Smooth muscle cell (in vitro differentiated cells): ENCODE measurements around the gene CRISP3. TPM values are rescaled to one million over a fixed set of nuclear protein-coding genes. Genes with fewer than 3 reads are reported as not detected.

ENCODE experiments used
- DNase-seq: peaks from one replicate; lab custom pipeline; 2025; ENCODE audit not compliant: unreplicated experiment; lab: John Stamatoyannopoulos, UW
- H2AFZ ChIP-seq: fragments of 200-600 bp; sonication (generic); 2 replicates; pipeline ENCODE4 v1.6.0; 2016; ENCODE audit warnings: antibody characterized with exemption, low read depth, mild to moderate bottlenecking
- H3F3A ChIP-seq: fragments of 200-600 bp; sonication (generic); 2 replicates; pipeline ENCODE4 v1.6.0; 2017; ENCODE audit warnings: antibody characterized with exemption, low read depth
- H3K27ac ChIP-seq: fragments of 200-600 bp; sonication (generic); 2 replicates; pipeline ENCODE4 v1.5.1; 2016; ENCODE audit warnings: low read depth, mild to moderate bottlenecking
- H3K27me3 ChIP-seq: fragments of 200-600 bp; sonication (generic); 2 replicates; pipeline ENCODE4 v1.6.1; 2016; ENCODE audit warnings: low read depth, mild to moderate bottlenecking
- H3K36me3 ChIP-seq: fragments of 200-600 bp; sonication (generic); 2 replicates; pipeline ENCODE4 v1.5.1; 2016; ENCODE audit warnings: low read depth
- H3K4me1 ChIP-seq: fragments of 200-600 bp; sonication (generic); 2 replicates; pipeline ENCODE4 v1.5.1; 2016; ENCODE audit warnings: low read depth
- H3K4me2 ChIP-seq: fragments of 200-600 bp; sonication (generic); 2 replicates; pipeline ENCODE4 v1.6.0; 2016; ENCODE audit warnings: mild to moderate bottlenecking
- H3K4me3 ChIP-seq: fragments of 200-600 bp; sonication (generic); 2 replicates; pipeline ENCODE4 v1.5.1; 2016; ENCODE audit warnings: mild to moderate bottlenecking
- H3K79me2 ChIP-seq: fragments of 200-600 bp; sonication (generic); 2 replicates; pipeline ENCODE4 v1.6.0; 2016; ENCODE audit warnings: low read depth, mild to moderate bottlenecking
- H3K9ac ChIP-seq: fragments of 200-600 bp; sonication (generic); 2 replicates; pipeline ENCODE4 v1.6.0; 2016; ENCODE audit warnings: low read depth
- H3K9me3 ChIP-seq: fragments of 200-600 bp; sonication (generic); replicated peaks from 2 replicates; pipeline ENCODE4 v1.5.1; 2016; ENCODE audit warnings: low read depth
- H4K20me1 ChIP-seq: fragments of 200-600 bp; sonication (generic); 2 replicates; pipeline ENCODE4 v1.6.0; 2016; ENCODE audit warnings: low read depth
- WGBS: methylation state at CpG from one replicate; pipeline ENCODE4 v1.1.7; 2016; ENCODE audit warnings: low lambda C conversion rate; 5-methylcytosine and 5-hydroxymethylcytosine counted together
- polyA plus RNA-seq: library from polyadenylated mRNA; unstranded; fragments of >200 nt; fragmentation: Nextera tagmentation; extraction: Ambion mirVana; gene quantifications from 2 replicates; pipeline ENCODE4 v1.2.1, GENCODE V29; 2016
- total RNA-seq: library from RNA; depleted of rRNA; stranded (reverse); fragments of >200 nt; gene quantifications from 2 replicates; pipeline ENCODE4 v1.2.3, GENCODE V29; 2014
- TF ChIP-seq, protein P1 (sequence below): fragments of 200-600 bp; sonication (generic); IDR thresholded peaks from 2 replicates; pipeline ENCODE4 v1.5.1; 2017; ENCODE audit warnings: borderline replicate concordance, mild to moderate bottlenecking, antibody characterized with exemption; ENCODE audit not compliant: insufficient read depth, poor library complexity, severe bottlenecking

Gene CRISP3
- total and polyA plus RNA-seq, 2 experiments from 2014 or later: 4.3 TPM; not detected in 1

DNA sequence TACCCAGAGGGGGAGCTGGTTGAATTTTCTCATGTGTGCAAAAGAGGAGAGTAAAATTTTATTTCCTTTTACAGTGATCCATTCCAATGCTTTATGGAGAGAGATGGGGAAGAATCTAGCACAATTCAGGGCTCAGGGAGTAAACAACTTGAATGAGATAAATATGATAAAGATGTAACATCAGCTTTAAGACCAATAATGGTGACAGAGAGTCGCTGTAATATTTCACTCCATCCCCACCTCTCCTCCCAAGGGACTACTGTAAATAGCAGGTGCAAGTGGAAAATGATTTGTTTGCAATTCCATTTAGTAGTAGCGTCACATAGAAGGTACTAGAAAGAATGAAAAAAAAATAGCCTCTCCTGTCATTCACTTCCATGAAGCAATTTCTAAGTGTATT, 4.8 kb downstream of the CRISP3 start:
- no peak overlapping the region for H3K9ac ChIP-seq
- no peaks in the 10 kb centered on the region for H3K79me2 ChIP-seq
- no peaks in the 10 kb centered on the region for H3F3A ChIP-seq
- no peaks in the 10 kb centered on the region for H3K4me1 ChIP-seq
- H3K9me3 ChIP-seq: no peaks in the 10 kb centered on the region
- no peaks in the 10 kb centered on the region for H3K27me3 ChIP-seq
- H3K4me2 ChIP-seq: no peak overlapping the region
- no peak overlapping the region for H3K4me3 ChIP-seq
- no peak for DNase-seq
- TF ChIP-seq, protein P1, sequence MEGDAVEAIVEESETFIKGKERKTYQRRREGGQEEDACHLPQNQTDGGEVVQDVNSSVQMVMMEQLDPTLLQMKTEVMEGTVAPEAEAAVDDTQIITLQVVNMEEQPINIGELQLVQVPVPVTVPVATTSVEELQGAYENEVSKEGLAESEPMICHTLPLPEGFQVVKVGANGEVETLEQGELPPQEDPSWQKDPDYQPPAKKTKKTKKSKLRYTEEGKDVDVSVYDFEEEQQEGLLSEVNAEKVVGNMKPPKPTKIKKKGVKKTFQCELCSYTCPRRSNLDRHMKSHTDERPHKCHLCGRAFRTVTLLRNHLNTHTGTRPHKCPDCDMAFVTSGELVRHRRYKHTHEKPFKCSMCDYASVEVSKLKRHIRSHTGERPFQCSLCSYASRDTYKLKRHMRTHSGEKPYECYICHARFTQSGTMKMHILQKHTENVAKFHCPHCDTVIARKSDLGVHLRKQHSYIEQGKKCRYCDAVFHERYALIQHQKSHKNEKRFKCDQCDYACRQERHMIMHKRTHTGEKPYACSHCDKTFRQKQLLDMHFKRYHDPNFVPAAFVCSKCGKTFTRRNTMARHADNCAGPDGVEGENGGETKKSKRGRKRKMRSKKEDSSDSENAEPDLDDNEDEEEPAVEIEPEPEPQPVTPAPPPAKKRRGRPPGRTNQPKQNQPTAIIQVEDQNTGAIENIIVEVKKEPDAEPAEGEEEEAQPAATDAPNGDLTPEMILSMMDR: no peak
- no peak overlapping the region for H2AFZ ChIP-seq
- H4K20me1 ChIP-seq: no peaks in the 10 kb centered on the region
- 88% methylated on average over 2 of the region's 2 CpGs for WGBS
- no peaks in the 10 kb centered on the region for H3K36me3 ChIP-seq
- H3K27ac ChIP-seq: no peak overlapping the region

GRCh38 chr6:49736017-49736508, 8.1 kb downstream of the CRISP3 start:
- no peak overlapping the region for H2AFZ ChIP-seq
- H3K36me3 ChIP-seq: no peaks in the 10 kb centered on the region
- no peaks in the 10 kb centered on the region for H4K20me1 ChIP-seq
- H3F3A ChIP-seq: no peaks in the 10 kb centered on the region
- 66% methylated on average over 4 of the region's 4 CpGs for WGBS
- no peak overlapping the region for H3K4me2 ChIP-seq
- H3K27me3 ChIP-seq: no peaks in the 10 kb centered on the region
- no peaks in the 10 kb centered on the region for H3K4me1 ChIP-seq
- DNase-seq: no peak
- no peaks in the 10 kb centered on the region for H3K9me3 ChIP-seq
- H3K4me3 ChIP-seq: no peak overlapping the region
- no peaks in the 10 kb centered on the region for H3K79me2 ChIP-seq
- H3K27ac ChIP-seq: no peak overlapping the region
- TF ChIP-seq, protein P1: no peak
- no peak overlapping the region for H3K9ac ChIP-seq

DNA sequence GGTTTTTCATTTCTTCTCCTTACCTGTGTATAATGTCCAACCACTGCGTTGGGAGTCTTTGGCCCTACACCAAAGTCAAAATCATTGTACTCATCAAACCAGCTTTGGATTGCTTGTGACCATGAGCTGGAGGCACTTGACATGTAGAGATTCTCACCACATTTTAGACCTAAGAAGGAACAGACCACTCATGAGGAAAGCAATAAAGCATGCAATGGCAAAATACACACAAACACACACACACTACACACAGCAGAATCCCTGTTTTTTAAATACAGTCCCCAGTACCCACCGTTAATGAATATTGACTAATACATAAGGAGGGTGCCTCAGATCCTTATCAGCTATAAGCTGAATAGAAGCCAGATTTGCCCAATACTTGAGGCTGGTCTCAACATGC, 10.5 kb downstream of the CRISP3 start:
- Histone ChIP-seq H3K9me3 (no peaks in the 10 kb centered on the region), H2AFZ (no peak overlapping the region), H4K20me1 (no peaks in the 10 kb centered on the region), H3F3A (no peaks in the 10 kb centered on the region), H3K79me2 (no peaks in the 10 kb centered on the region), H3K4me1 (no peaks in the 10 kb centered on the region), H3K9ac (no peak overlapping the region), H3K4me3 (no peak overlapping the region), H3K27ac (no peak overlapping the region), H3K27me3 (no peaks in the 10 kb centered on the region), H3K4me2 (no peak overlapping the region), H3K36me3 (no peaks in the 10 kb centered on the region)
- TF ChIP-seq, protein P1: no peak
- DNase-seq: no peak
- WGBS: 86% methylated on average over 2 of the region's 2 CpGs

GRCh38 chr6:49732781-49733180, 11.4 kb downstream of the CRISP3 start:
- Histone ChIP-seq H2AFZ (no peak overlapping the region), H3F3A (no peaks in the 10 kb centered on the region), H3K27me3 (no peaks in the 10 kb centered on the region), H3K36me3 (no peaks in the 10 kb centered on the region), H3K79me2 (no peaks in the 10 kb centered on the region), H4K20me1 (no peaks in the 10 kb centered on the region), H3K4me2 (no peak overlapping the region), H3K4me1 (no peaks in the 10 kb centered on the region), H3K27ac (no peak overlapping the region), H3K4me3 (no peak overlapping the region), H3K9ac (no peak overlapping the region), H3K9me3 (no peaks in the 10 kb centered on the region)
- WGBS: 92% methylated on average over 3 of the region's 3 CpGs
- no peak for DNase-seq
- TF ChIP-seq, protein P1: no peak
